ENCODE results near the gene ZNF454.

The ZNF454 gene

DNA sequence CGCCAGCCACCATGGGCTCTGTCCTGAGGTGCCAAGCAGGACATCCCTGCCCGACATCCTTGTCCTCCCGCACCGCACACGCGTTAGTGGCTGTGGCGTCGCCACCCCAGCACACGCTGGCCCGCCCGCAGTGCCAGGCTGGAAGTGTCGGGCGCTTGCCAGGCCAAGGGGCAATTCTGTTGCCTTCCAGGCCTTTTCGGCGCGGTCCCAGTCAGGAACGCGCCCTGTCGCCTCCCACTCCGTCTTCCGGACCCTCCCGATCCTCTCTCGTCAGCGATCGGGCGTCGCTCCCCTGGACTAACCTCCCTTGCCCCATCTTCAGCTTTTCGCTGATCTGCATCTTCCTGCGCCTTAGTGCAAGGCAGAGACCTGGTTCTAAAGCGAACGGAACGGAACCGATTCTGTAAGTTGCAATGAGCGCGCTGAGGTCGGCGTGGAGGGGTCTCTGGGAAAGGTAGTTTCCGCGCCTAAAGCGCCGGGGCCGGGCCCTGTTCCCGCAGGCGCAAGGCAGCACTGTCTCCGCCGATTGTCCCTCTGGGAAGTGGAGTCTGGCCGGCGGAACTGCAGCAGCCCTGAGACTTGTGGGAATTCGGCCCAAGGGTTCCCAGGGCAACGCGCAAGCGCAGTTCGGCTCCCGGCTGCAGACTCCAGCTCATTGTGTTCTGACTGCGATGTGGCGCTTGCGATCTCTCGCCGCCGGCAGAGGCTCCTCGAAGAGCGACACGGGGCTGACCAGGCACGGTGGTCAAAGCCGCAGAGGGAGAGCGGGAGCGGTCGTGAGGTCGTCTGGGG, at the start of gene ZNF454:
Gene ZNF454, plus strand, starts transcription at position 630 of the 792 bp plus-strand sequence. CDS start 1,594 bp downstream, outside the sequence.
- DNase-seq (ENCODE audit: insufficient read length, low spot score), result peak; percentile 81
- no peak for FAIRE-seq

DNA sequence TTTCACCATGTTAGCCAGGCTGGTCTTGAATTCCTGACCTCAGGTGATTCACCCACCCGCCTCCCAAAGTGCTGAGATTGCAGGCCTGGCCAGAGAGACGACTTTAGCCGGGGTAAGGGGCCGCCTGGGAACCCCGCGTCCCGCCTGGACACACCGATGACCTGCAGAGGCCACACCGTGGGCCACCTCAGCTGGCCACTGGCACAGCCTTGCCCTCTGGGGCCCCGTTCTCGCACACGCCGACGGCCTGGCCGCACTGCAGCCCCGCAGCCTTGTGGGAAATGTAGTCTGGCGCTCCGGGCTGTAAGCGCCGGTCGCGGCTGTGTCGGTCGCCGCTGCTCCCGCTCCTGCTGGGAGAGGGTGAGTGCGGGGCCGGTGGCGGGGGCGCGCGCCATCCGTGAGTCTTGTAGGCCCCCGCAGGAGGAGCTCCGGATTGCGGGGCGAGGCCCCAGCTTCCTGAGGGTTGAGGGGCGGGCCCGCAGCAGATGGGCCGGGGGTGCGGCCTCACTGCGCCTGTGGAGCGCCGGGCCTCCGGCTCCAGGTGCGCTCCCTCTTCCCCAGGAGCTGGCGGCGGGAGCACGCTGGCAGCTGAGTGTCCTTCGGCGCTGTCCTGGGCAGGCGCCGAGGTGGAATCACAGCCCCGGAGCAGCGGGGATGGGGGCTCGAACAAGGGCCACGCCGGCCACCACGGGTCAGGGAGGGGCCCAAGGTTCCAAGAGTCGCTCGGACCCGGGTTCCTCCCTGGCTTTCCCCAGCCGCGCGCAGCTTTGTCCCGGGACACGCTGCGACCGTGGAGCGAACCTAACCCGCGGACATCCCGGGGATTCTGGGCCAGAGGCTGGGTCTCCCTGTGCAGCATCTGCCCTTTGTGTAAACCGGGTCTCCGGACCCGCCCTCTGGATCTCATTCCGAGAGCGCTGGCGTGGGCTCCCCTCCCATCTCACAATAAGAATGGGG, 45.1 kb upstream of the ZNF454 start, which contains the start of gene ZFP2:
Gene ZFP2, plus strand, starts transcription at position 299 of the 957 bp plus-strand sequence. CDS start 35,401 bp downstream, outside the sequence.
- DNase-seq (ENCODE audit: insufficient read length, low spot score), result peak; percentile 31

DNA sequence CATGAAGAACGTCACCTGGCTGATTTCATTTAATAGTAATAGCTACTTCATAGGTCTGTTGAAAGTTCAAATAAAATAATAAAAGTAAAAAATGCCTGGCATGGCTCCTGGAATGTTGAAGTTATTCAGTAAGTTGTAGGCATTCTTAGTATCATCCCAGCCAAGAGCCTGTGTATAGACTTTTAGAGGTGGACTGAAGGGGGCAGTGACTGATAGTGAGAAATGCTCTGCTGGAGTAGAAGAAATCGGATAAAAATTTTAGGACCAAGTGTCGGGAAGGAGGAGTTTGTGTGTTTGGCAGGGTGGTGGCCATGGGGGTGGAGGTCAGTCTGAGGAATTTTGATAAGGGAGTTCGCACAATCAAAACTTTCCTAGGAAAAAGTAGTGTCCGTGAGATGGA, 41.7 kb upstream of the ZNF454 start:
- no peak for DNase-seq (ENCODE audit: insufficient read length, low spot score)
- FAIRE-seq, result no peak

More for the DNA sequence above, 45.1 kb upstream of the ZNF454 start, which contains the start of gene ZFP2:
- peak; percentile 68 for FAIRE-seq

GRCh38 chr5:178902849-178903248, 38.1 kb upstream of the ZNF454 start:
- no peak for DNase-seq (ENCODE audit: insufficient read length, low spot score)
- no peak for FAIRE-seq

DNA sequence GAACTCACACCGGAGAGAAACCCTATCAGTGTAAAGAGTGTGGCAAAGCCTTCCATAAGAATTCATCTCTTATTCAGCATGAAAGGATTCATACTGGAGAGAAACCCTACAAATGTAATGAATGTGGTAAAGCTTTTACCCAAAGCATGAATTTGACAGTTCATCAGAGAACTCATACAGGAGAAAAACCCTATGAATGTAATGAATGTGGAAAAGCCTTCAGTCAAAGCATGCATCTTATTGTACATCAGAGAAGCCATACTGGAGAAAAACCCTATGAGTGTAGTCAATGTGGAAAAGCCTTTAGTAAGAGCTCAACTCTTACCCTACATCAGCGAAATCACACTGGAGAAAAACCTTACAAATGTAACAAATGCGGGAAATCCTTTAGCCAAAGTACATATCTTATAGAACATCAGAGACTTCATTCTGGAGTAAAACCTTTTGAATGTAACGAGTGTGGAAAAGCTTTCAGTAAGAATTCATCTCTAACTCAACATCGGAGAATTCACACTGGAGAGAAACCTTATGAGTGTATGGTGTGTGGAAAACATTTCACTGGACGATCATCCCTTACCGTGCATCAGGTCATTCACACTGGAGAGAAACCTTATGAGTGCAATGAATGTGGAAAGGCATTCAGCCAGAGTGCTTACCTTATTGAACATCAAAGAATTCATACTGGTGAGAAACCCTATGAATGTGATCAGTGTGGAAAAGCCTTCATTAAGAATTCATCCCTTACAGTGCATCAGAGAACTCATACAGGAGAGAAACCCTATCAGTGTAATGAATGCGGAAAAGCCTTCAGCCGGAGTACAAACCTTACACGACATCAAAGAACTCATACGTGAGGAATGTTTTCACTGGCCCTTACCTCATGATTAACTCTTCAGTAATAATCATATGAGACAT, 8.9 kb upstream of the ZNF454 start:
- no peak for DNase-seq (ENCODE audit: insufficient read length, low spot score)
- FAIRE-seq, result no peak

GRCh38 chr5:178941361-178941760, 363 bp downstream of the ZNF454 start:
- FAIRE-seq (no peak), DNase-seq (ENCODE audit: insufficient read length, low spot score) (no peak)

- no peak for FAIRE-seq
These were observed 24.6 kb downstream of the ZNF454 start for GRCh38 chr5:178965465-178966055.

DNA sequence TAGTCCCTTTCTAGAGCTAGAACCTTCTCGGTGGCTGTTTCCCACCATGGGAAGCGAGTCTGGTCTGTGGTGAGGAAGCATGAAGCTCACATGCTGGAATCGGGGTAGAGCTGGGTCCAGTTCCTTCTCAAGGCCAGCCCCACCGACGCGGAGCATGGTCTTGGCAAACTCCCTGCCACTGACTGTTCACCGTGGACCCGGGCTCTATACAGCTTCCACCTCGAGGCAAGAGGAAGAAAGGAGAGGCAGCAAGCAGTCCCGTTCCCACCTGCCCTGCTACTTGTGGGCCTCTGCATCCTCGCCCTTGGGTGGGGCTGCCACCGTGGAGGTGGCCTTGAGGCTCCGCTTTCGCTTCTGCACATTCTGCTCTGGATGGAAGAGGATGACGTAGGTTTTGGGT, 40.4 kb downstream of the ZNF454 start:
- no peak for FAIRE-seq

More at GRCh38 chr5:178965465-178966055, 24.6 kb downstream of the ZNF454 start:
- no peak for DNase-seq (ENCODE audit: insufficient read length, low spot score)

GRCh38 chr5:178982941-178983340, 41.9 kb downstream of the ZNF454 start:
- FAIRE-seq (no peak), DNase-seq (ENCODE audit: insufficient read length, low spot score) (no peak)

More for the DNA sequence above, 40.4 kb downstream of the ZNF454 start:
- DNase-seq (ENCODE audit: insufficient read length, low spot score), result no peak

DNA sequence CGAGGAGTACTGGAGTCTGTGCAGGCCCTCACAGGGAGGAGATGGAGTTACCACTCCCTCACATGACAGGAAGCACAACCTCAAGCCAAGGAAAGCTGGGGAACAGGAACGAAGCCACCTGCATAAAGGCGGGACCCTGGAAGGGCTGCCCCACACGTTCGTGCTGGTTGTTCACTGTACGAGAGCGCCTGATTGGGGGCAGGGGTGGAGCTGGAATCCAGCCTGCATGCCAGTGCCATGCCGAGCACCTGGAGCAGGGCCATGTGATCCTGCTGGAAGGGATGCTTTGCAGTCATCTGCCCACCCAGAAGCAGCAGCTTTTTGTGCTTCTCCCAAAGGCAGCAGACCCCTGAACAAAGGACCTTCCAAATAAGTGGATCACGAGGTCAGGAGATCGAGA, 42.7 kb downstream of the ZNF454 start:
- FAIRE-seq, result no peak
- no peak for DNase-seq (ENCODE audit: insufficient read length, low spot score)

DNA sequence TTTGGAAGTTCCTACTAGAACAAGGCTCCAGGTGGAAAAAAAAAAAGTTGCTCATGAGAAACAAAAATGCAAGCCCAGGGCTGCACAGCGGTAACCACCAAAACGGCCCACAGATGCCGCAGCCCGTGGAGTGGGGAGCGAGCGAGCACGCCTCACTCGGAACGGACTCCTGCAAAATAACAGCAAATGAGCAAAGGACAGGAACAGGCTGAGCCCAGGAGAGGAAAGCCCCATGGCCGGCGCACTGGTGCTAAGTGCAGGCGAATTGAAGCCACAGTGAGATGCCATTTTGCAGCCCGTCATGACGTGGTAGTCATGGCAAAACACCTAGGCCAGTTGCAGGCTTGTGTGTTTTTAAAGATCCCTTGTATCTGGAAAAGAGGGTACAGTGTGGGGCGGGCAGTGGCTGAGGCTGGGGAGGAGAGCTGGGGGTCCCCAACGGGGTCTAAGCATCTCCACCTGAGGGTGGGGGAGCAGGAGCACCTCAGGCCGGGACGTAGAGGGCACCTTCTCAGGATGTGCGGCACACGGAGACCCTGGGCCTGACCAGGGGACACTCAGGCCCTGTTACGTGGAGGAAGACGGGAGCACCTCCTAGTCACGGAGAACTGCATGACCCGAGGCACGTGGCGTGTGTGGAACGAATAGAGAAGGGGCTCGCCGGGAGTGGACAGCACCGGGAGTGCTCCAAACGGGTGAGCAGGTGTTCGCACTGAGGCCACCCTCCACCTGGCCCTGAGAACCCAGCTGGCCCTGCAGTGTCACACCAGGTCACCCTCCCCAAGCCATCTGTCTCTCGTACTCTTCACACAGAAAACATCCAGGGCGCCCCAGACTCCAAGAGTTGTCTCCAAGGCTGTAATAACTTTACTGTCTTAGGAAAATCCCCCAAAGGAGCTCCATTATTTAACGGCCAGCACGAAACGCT, 43.4 kb downstream of the ZNF454 start:
- no peak for FAIRE-seq
- DNase-seq (ENCODE audit: insufficient read length, low spot score), result no peak

GRCh38 chr5:178986326-178986960, 45.4 kb downstream of the ZNF454 start:
- FAIRE-seq (no peak), DNase-seq (ENCODE audit: insufficient read length, low spot score) (no peak)

DNA sequence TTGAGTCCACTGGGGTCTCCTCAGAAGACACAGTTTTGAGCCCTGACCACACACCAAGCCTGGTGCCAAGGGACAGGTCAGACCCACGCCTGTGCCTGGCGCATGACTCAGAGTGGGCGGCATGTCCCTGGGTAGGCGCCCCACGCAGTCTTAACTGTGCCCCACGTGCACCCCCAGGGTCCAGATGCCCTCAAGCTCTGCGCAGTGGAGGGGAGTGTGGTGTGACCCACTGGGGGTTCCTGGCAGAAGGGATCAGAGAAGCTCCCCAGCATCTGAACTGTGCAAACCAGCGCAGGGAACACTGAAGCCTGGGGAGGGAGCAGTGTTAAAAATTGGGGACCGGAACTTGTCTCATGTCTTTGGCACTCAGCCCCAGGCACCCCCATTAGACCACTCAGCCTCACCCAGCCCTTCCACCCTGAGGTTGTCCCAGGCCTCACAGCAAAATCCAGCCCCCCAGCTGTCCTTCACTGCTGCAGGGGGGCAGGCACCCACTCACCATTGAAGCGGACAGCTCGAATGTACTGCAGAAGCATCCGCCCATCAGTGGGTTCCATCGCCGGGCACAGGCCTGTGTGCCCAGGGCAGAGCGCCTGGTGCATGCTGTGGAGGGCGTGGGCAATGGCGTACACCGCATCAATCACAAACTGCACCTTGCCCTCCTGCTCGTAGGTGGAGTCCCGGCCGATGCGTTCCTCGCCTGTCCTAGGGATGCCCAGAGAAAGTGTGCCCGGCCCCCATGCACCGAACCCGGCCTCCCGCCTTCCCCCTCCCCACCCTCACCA, 47.6 kb downstream of the ZNF454 start:
- no peak for DNase-seq (ENCODE audit: insufficient read length, low spot score)
- FAIRE-seq, result no peak

- no peak for FAIRE-seq
- DNase-seq (ENCODE audit: insufficient read length, low spot score), result no peak
These were observed 48.3 kb downstream of the ZNF454 start for GRCh38 chr5:178989311-178989710.

DNA sequence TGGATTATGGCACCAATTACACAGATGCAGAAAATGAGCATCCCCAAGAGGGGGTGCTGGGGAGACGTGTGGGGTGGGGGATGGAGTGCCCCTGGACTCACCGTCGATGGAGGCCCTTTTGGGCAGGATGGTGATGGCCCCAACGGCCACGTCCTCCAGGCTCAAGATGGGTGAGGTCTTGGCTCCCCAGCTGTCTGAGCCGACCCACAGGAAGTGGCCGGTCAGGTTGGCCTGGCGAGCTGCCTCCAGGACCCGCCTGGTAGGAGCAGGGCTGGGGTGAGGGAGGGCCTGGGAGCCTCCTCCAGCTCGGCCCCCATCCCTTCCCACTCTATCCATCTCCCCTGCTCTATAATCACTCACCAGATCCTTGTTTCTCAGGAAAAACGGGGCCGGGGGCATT, 49.5 kb downstream of the ZNF454 start:
- DNase-seq (ENCODE audit: insufficient read length, low spot score), result no peak
- FAIRE-seq, result no peak

DNA sequence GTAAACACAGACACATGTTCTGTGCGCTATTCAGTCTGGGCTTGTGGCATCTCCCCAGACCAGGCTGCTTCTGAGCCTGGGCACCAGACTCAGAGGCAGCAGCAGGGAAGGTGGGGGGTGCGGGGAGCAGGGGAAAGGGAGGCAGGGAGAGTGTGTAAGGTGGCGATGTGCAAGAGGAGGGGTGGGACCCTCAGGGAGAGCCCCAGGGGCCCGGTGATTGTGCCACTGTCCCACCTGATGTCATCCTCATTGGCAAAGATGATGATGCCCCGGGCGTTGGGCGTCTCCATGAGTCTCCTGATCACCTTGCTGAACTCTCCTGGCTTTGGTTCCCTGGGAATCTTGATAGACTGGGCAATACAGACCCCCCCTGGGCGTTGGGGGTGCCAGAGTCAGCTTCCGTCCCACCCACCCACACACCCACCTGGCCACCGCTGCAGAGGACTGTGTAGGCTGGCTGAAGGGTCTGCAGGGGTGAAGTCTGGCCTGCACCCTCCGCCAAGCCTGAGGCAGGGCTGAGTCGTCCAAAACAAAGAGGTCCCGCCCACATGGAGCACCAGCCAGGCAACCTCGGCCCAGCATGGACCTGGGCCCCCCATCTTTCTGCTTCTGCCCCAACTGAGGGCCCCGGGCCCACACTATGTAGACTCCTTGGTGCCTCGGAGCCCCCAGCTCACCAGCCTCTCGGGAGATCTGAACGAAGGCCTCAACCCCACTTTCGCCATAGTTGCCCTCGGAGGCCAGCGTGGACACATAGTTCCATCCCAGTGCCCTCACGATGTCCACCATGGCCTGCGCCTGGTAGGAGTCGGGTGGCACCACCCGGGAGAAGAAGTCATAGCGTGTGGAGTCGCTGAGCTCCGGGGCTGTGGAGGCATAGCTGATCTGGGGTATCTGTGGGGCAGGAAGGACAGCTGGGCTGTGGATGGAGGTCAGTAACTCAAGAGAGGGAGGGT, 50.5 kb downstream of the ZNF454 start:
- no peak for DNase-seq (ENCODE audit: insufficient read length, low spot score)
- FAIRE-seq, result no peak
